LNCaP clone FGC (cell line): ENCODE results near the gene ZNF586.

Experiments
- DNase-seq: peaks from one replicate; pipeline ENCODE4 v3.0.0-alpha.2; 2011; ENCODE audit warnings: low read depth
- H3K4me3 ChIP-seq: 2 replicates; pipeline ENCODE4 v1.5.1; 2011; ENCODE audit warnings: mild to moderate bottlenecking, low read depth, low read length, control low read depth
- CTCF ChIP-seq: IDR thresholded peaks from 2 replicates; pipeline ENCODE4 v1.5.1; 2012; ENCODE audit warnings: mild to moderate bottlenecking; ENCODE audit not compliant: control insufficient read depth, insufficient read depth; ENCODE audit errors: extremely low read depth

Gene ZNF586

GRCh38 chr19:57748029-57748428 lies 21.4 kb upstream of the ZNF586 start:
- no peak for DNase-seq
- peak overlapping the region; percentile 95 for H3K4me3 ChIP-seq
- TF ChIP-seq CTCF: no peak

GRCh38 chr19:57754091-57754673 lies 15.3 kb upstream of the ZNF586 start:
- H3K4me3 ChIP-seq: no peak overlapping the region
- DNase-seq: no peak
- TF ChIP-seq CTCF: no peak

GRCh38 chr19:57755031-57755430 lies 14.4 kb upstream of the ZNF586 start:
- H3K4me3 ChIP-seq: no peak overlapping the region
- TF ChIP-seq CTCF: no peak
- no peak for DNase-seq

DNA sequence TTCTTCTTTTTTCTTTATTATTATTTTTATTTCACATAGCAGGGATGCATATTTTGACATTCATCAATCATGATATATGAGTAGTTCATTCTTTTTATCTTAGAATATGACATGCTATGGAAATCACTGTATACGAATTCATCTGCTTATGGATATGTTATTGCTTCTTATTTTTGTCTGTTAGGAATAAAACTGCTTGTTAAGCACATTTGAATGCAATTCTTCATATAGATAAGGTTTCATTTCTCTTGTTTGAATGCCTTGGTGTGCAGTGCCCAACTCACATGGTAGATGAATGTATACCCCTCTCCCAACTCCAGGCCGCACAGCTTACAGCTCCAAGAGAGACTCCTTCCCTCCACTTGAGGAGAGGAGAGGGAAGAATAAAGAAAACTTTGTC lies 11.5 kb upstream of the ZNF586 start:
- no peak for DNase-seq
- H3K4me3 ChIP-seq: no peak overlapping the region
- TF ChIP-seq CTCF: no peak

- no peak overlapping the region for H3K4me3 ChIP-seq
- DNase-seq: no peak
- TF ChIP-seq CTCF: no peak
These were observed 10.4 kb upstream of the ZNF586 start for GRCh38 chr19:57759096-57759495.

DNA sequence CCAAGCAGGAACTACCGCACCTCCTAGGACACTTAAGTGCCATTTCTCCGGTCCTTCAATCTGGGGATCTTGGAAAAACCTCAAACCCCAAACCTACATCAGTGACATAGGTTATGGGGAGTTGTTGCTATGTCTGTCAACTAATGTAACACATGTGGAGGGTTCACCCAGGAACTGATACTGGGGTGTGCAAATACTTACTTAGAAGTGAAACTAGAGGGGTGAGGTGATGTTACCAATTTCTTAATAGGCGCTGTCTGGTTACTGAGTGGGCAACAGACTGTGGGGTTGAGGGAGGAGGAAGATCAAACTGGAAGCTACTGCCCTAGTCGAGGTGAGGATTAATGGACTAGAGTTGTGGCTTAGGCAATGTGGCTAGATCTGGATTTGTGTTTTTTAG lies 1.9 kb downstream of the ZNF586 start:
- no peak overlapping the region for H3K4me3 ChIP-seq
- TF ChIP-seq CTCF: no peak

DNA sequence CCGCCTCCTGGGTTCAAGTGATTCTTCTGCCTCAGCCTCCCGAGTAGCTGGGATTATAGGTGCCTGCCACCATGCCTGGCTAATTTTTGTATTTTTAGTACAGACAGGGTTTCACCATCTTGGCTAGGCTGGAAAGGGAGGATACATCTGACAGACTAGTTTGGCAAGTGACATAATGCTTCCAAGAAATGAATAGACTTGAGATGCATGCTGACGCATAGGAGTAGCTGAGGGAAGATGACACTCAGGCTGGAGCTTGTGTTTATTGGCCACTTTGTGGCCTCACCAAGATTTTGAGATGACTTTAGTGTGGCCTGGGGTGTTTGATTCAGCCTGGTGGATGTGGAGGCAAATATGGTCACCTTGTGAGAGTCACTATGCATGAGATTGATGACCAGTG lies 4.0 kb downstream of the ZNF586 start:
- H3K4me3 ChIP-seq: no peak overlapping the region
- no peak for DNase-seq
- no peak for TF ChIP-seq CTCF

More for the DNA sequence above, 1.9 kb downstream of the ZNF586 start:
- DNase-seq: no peak
